H1 (cell line): ENCODE results near the gene KISS1R. TPM values are rescaled to one million over a fixed set of nuclear protein-coding genes. Genes with fewer than 3 reads are reported as not detected.
A peak's percentile ranks its signal among the peaks of the same experiment; 100 is the strongest.

Experiments used
- CTCF ChIA-PET: fragments of 300-600 bp; sonication (Branson Sonifier 250); formaldehyde crosslinking; loops from one replicate; lab custom pipeline; 2021; ENCODE audit not compliant: partially characterized antibody; lab: Charles Lee
- POLR2A ChIA-PET: fragments of 300-600 bp; sonication (Branson Sonifier 250); formaldehyde crosslinking; loops from one replicate; lab custom pipeline; 2021; ENCODE audit warnings: inconsistent platforms; ENCODE audit not compliant: partially characterized antibody; lab: Charles Lee
- DNase-seq, 2 experiments: peaks; one replicate each; pipeline versions ENCODE4 v3.0.0 to v3.0.0-alpha.2; 2010 to 2022; ENCODE audit warnings: low spot score in 2 of 2, low read depth in 1 of 2, mixed read lengths in 1 of 2
- FAIRE-seq: peaks from 2 replicates; lab custom pipeline; 2011; peaks lifted over from hg19 to GRCh38; lab: Jason Lieb, UNC
- H2AFZ ChIP-seq: 2 replicates; pipeline ENCODE4 v1.8.1; 2012; ENCODE audit warnings: low read length, inconsistent platforms
- H2AK5ac ChIP-seq: 2 replicates; pipeline ENCODE4 v1.6.1; 2013; ENCODE audit warnings: low read depth, low read length
- H2BK120ac ChIP-seq: replicated peaks from 2 replicates; pipeline ENCODE3; 2013; ENCODE audit warnings: low read depth, low read length, inconsistent platforms
- H2BK12ac ChIP-seq: 2 replicates; pipeline ENCODE4 v1.6.1; 2013; ENCODE audit warnings: low read depth, low read length
- H2BK15ac ChIP-seq: 2 replicates; pipeline ENCODE4 v1.6.1; 2013; ENCODE audit warnings: low read length
- H2BK20ac ChIP-seq: 2 replicates; pipeline ENCODE4 v1.6.1; 2013; ENCODE audit warnings: low read length
- H2BK5ac ChIP-seq: 2 replicates; pipeline ENCODE4 v1.6.1; 2013; ENCODE audit warnings: low read depth, low read length
- H3K14ac ChIP-seq: 2 replicates; pipeline ENCODE4 v1.6.1; 2013; ENCODE audit warnings: inconsistent platforms; ENCODE audit not compliant: insufficient read length
- H3K18ac ChIP-seq: 2 replicates; pipeline ENCODE4 v1.6.1; 2013; ENCODE audit warnings: low read length; ENCODE audit errors: extremely low read depth
- H3K23ac ChIP-seq: 2 replicates; pipeline ENCODE4 v1.6.1; 2013; ENCODE audit warnings: inconsistent platforms; ENCODE audit not compliant: insufficient read length
- H3K23me2 ChIP-seq: 2 replicates; pipeline ENCODE4 v1.6.1; 2013; ENCODE audit warnings: low read depth, low read length
- H3K27ac ChIP-seq: 2 replicates; pipeline ENCODE4 v1.6.1; 2011; ENCODE audit warnings: low read depth, low read length, inconsistent platforms
- H3K27me3 ChIP-seq, 4 experiments: replicated peaks in 1 of 4; 1 replicate in 1 of 4; 2 replicates in 3 of 4; pipeline versions ENCODE4 v1.6.1 to v1.8.1; 2011 to 2013; ENCODE audit warnings: low read length in 3 of 4, mild to moderate bottlenecking in 3 of 4, inconsistent platforms in 2 of 4, mixed read lengths in 2 of 4, moderate library complexity in 1 of 4; ENCODE audit not compliant: control insufficient read depth in 3 of 4, insufficient read depth in 3 of 4; ENCODE audit errors: extremely low read depth in 1 of 4
- H3K36me3 ChIP-seq, 4 experiments: 2 replicates each; pipeline versions ENCODE4 v1.6.1 to v1.8.1; 2011 to 2013; ENCODE audit warnings: mild to moderate bottlenecking in 4 of 4, low read length in 3 of 4, moderate library complexity in 2 of 4, control low read depth in 1 of 4, inconsistent platforms in 1 of 4; ENCODE audit not compliant: insufficient read depth in 4 of 4, control insufficient read depth in 2 of 4
- H3K4ac ChIP-seq: replicated peaks from 2 replicates; pipeline ENCODE3; 2013; ENCODE audit warnings: low read length, low read depth, mixed read lengths, inconsistent platforms; ENCODE audit not compliant: insufficient read length
- H3K4me1 ChIP-seq, 4 experiments: replicated peaks in 1 of 4; 1 replicate in 1 of 4; 2 replicates in 3 of 4; pipeline versions ENCODE4 v1.6.1 to v1.8.1; 2011 to 2013; ENCODE audit warnings: low read length in 3 of 4, inconsistent platforms in 2 of 4, mixed read lengths in 1 of 4; ENCODE audit not compliant: insufficient read depth in 4 of 4, control insufficient read depth in 3 of 4
- H3K4me2 ChIP-seq, 2 experiments: 2 replicates each; pipeline versions ENCODE4 v1.6.1 to v1.8.1; 2011 to 2013; ENCODE audit warnings: low read depth in 2 of 2, low read length in 2 of 2, control low read depth in 1 of 2, inconsistent platforms in 1 of 2, mild to moderate bottlenecking in 1 of 2; ENCODE audit not compliant: insufficient read depth in 1 of 2
- H3K4me3 ChIP-seq, 4 experiments: fragments of 200-600, 300-600 bp in 1 of 4; sonication (generic), shearing (Covaris generic), sonication (Bioruptor Twin) in 1 of 4; 2 replicates each; pipeline versions ENCODE4 v1.5.1 to v1.8.1; 2011 to 2016; ENCODE audit warnings: low read length in 4 of 4, low read depth in 3 of 4, control low read depth in 2 of 4, inconsistent platforms in 2 of 4, mild to moderate bottlenecking in 2 of 4, mixed read lengths in 1 of 4, moderate library complexity in 1 of 4; ENCODE audit not compliant: insufficient read depth in 2 of 4; ENCODE audit errors: extremely low read depth in 1 of 4
- H3K56ac ChIP-seq: replicated peaks from 2 replicates; pipeline ENCODE3; 2013; ENCODE audit warnings: low read depth, mild to moderate bottlenecking, mixed read lengths, low read length, inconsistent platforms; ENCODE audit not compliant: insufficient read length
- H3K79me1 ChIP-seq: 2 replicates; pipeline ENCODE4 v1.6.1; 2013; ENCODE audit warnings: low read depth, low read length, control low read depth
- H3K79me2 ChIP-seq, 2 experiments: 2 replicates each; pipeline versions ENCODE4 v1.6.1 to v1.8.1; 2012 to 2013; ENCODE audit warnings: low read length in 2 of 2, mild to moderate bottlenecking in 2 of 2, inconsistent platforms in 1 of 2; ENCODE audit not compliant: insufficient read depth in 2 of 2, control insufficient read depth in 1 of 2
- H3K9ac ChIP-seq, 4 experiments: replicated peaks in 1 of 4; 1 replicate in 1 of 4; 2 replicates in 3 of 4; pipeline versions ENCODE4 v1.6.1 to v1.8.1; 2011 to 2013; ENCODE audit warnings: low read depth in 3 of 4, low read length in 3 of 4, control low read depth in 2 of 4, mild to moderate bottlenecking in 2 of 4, moderate library complexity in 2 of 4, inconsistent platforms in 1 of 4; ENCODE audit errors: extremely low read depth in 1 of 4
- H3K9me3 ChIP-seq, 2 experiments: 2 replicates each; pipeline versions ENCODE4 v1.6.1 to v1.8.1; 2012 to 2013; ENCODE audit warnings: mild to moderate bottlenecking in 2 of 2, moderate library complexity in 2 of 2, control low read depth in 1 of 2, inconsistent platforms in 1 of 2, low read depth in 1 of 2, low read length in 1 of 2, mixed read lengths in 1 of 2; ENCODE audit not compliant: insufficient read depth in 2 of 2
- H4K20me1 ChIP-seq, 2 experiments: replicated peaks in 1 of 2; 2 replicates each; pipeline versions ENCODE3 to v1.8.1; 2011 to 2013; ENCODE audit warnings: inconsistent platforms in 2 of 2, low read length in 2 of 2, mild to moderate bottlenecking in 1 of 2; ENCODE audit not compliant: insufficient read depth in 2 of 2, control insufficient read depth in 1 of 2
- H4K5ac ChIP-seq: 2 replicates; pipeline ENCODE4 v1.6.1; 2013; ENCODE audit warnings: low read length, low read depth, mixed read lengths, inconsistent platforms; ENCODE audit not compliant: insufficient read length
- H4K8ac ChIP-seq: 2 replicates; pipeline ENCODE4 v1.8.0; 2013; ENCODE audit warnings: mild to moderate bottlenecking, moderate library complexity, low read length, inconsistent platforms; ENCODE audit not compliant: insufficient read depth; ENCODE audit errors: extremely low read depth
- H4K91ac ChIP-seq: replicated peaks from 2 replicates; pipeline ENCODE3; 2013; ENCODE audit warnings: low read length, mixed read lengths, inconsistent platforms; ENCODE audit not compliant: insufficient read length
- CREB1 ChIP-seq: IDR thresholded peaks from 2 replicates; pipeline ENCODE4 v1.6.1; 2012; ENCODE audit warnings: inconsistent platforms
- E2F6 ChIP-seq: IDR thresholded peaks from 2 replicates; pipeline ENCODE4 v1.6.1; 2012; ENCODE audit warnings: inconsistent platforms
- EZH2 ChIP-seq: fragments of 200-600 bp; sonication (generic); IDR thresholded peaks from 2 replicates; pipeline ENCODE4 v1.7.1; 2012; ENCODE audit warnings: low read depth, mild to moderate bottlenecking, moderate library complexity, low read length, inconsistent platforms; ENCODE audit not compliant: severe bottlenecking
- KDM1A ChIP-seq: fragments of 200-600, 300-600 bp; sonication (generic); IDR thresholded peaks from 2 replicates; pipeline ENCODE4 v1.7.1; 2016; ENCODE audit warnings: mild to moderate bottlenecking, low read length, borderline replicate concordance
- NRF1 ChIP-seq: IDR thresholded peaks from 2 replicates; pipeline ENCODE4 v1.6.1; 2011; ENCODE audit warnings: mild to moderate bottlenecking, low read depth, low read length, improper control_type of control experiment
- POLR2AphosphoS5 ChIP-seq: IDR thresholded peaks from 2 replicates; pipeline ENCODE4 v1.6.1; 2011; ENCODE audit warnings: low read depth, low read length
- POU5F1 ChIP-seq: IDR thresholded peaks from 2 replicates; pipeline ENCODE4 v1.6.1; 2011; ENCODE audit warnings: low read depth, mild to moderate bottlenecking, low read length, moderate library complexity
- RBBP5 ChIP-seq: IDR thresholded peaks from 2 replicates; pipeline ENCODE4 v1.7.1; 2012; ENCODE audit warnings: low read depth, mild to moderate bottlenecking, inconsistent platforms, low read length, moderate library complexity, borderline replicate concordance
- SAP30 ChIP-seq: fragments of 300-600 bp; sonication (generic); IDR thresholded peaks from 2 replicates; pipeline ENCODE4 v1.7.1; 2012; ENCODE audit warnings: low read length, moderate library complexity, mild to moderate bottlenecking, inconsistent platforms; ENCODE audit not compliant: insufficient read depth, insufficient replicate concordance
- SIN3A ChIP-seq, 2 experiments: IDR thresholded peaks in 1 of 2; conservative IDR thresholded peaks in 1 of 2; 2 replicates each; pipeline ENCODE4 v1.6.1; 2011 to 2012; ENCODE audit warnings: low read length in 2 of 2, improper control_type of control experiment in 1 of 2, low read depth in 1 of 2, mild to moderate bottlenecking in 1 of 2
- SIX5 ChIP-seq: IDR thresholded peaks from 2 replicates; pipeline ENCODE4 v1.6.1; 2011; ENCODE audit warnings: mild to moderate bottlenecking, low read depth, low read length
- WGBS, 2 experiments: shearing (Covaris generic) in 1 of 2; methylation state at CpG; one replicate each; pipeline versions ENCODE4 v1.1.6 to v1.1.7; 2013 to 2015; ENCODE audit warnings: low lambda C conversion rate in 2 of 2, mixed read lengths in 2 of 2, inconsistent platforms in 1 of 2, low coverage in 1 of 2, missing lambda C conversion rate in 1 of 2; ENCODE audit not compliant: insufficient replicate concordance in 2 of 2, insufficient coverage in 1 of 2, insufficient read length in 1 of 2; ENCODE audit errors: extremely low coverage in 1 of 2, missing lambda C conversion rate in 1 of 2; 5-methylcytosine and 5-hydroxymethylcytosine counted together
- polyA plus RNA-seq, 7 experiments: library from polyadenylated mRNA; depleted of rRNA in 3 of 7; stranded (reverse) in 5 of 7; unstranded in 2 of 7; fragments of >200 nt in 5 of 7; fragments of 200-250 nt in 2 of 7; gene quantifications; 1 replicate in 5 of 7; 2 replicates in 1 of 7; 4 replicates in 1 of 7; pipeline versions ENCODE4 v1.2.1 to v1.2.3, GENCODE V29; 2011 to 2013; ENCODE audit warnings: missing spikeins in 2 of 7, mixed read lengths in 2 of 7
- total RNA-seq: library from RNA; stranded (reverse); fragmentation: NEBNext Ultra II Directional; extraction: Animal tissue kit (Norgen Biotek cat#: 25700); gene quantifications from 2 replicates; pipeline ENCODE4 v1.2.1, GENCODE V29; 2021

Gene KISS1R
- total and polyA plus RNA-seq, 2 of the 8 experiments (the other 6 are each of a cell fraction or from before 2014, with no cell fraction given): 2.3 to 2.7 TPM

- Histone ChIP-seq H3K36me3 (peaks cover 0 to 15% (median 8%) of the 10 kb centered on the region in 4 experiments; a peak in 3 of 8 replicates), H3K9ac (no peak overlapping the region; a peak in 1 of 7 replicates), H3K79me2 (peaks cover 0 to 29% of the 10 kb centered on the region in 2 experiments; a peak in 3 of 4 replicates), H2AFZ (no peak overlapping the region), H3K9me3 (no peaks in the 10 kb centered on the region), H3K14ac (no peak overlapping the region), H3K79me1 (peaks cover 6% of the 10 kb centered on the region; the same call in 1 of the 2 replicates), H3K4me1 (peaks cover 2 to 15% (median 8%) of the 10 kb centered on the region in 4 experiments), H3K23ac (no peak overlapping the region), H3K4ac (peak overlapping the region; percentile 69), H4K5ac (peak overlapping the region; percentile 68), H3K27ac (no peak overlapping the region; the same call in 1 of the 2 replicates), H4K91ac (peak overlapping the region; percentile 89), H3K4me2 (peak overlapping the region; percentile 63 to 71), H2BK120ac (peak overlapping the region; percentile 10), H3K27me3 (peaks cover 0 to 5% (median 0%) of the 10 kb centered on the region in 4 experiments; a peak in 1 of 7 replicates), H4K20me1 (peaks cover 0 to 8% of the 10 kb centered on the region in 2 experiments), H3K4me3 (peak overlapping the region in 3 of 4 experiments; percentile 21 to 97 (median 86); a peak in 4 of 8 replicates), H4K8ac (peak overlapping the region; percentile 66), H3K56ac (no peak overlapping the region), H3K18ac (peak overlapping the region; percentile 71), H2BK15ac (0 out of 2 replicates have a peak overlapping the region, but pooled peaks have one; percentile 46), H3K23me2 (peaks cover 6% of the 10 kb centered on the region), H2BK5ac (peak overlapping the region; percentile 75; the same call in 1 of the 2 replicates), H2AK5ac (no peak overlapping the region), H2BK20ac (0 out of 2 replicates have a peak overlapping the region, but pooled peaks have one; percentile 10), H2BK12ac (no peak overlapping the region; the same call in 1 of the 2 replicates)
- 67% methylated on average over 8 of the region's 12 CpGs; no CpG with 5 or more reads in 1 of the 2 experiments for WGBS, 2 experiments
- CTCF ChIA-PET: interaction anchor here (0.8 to 1.5 kb wide), 3 partner anchors 35 to 56 kb away, joined by 3 to 5 read pairs (median 3); partner anchors contain the start of gene WDR18
- FAIRE-seq (no peak), DNase-seq (no peak)
- POLR2A ChIA-PET: interaction anchor here (0.6 to 1.2 kb wide), 7 partner anchors 26 to 66 kb away, joined by 3 to 6 read pairs (median 3); no protein-coding TSS in a partner anchor
- TF ChIP-seq SIX5 (no peak), EZH2 (no peak), SAP30 (no peak), E2F6 (no peak), NRF1 (no peak), POU5F1 (no peak), POLR2AphosphoS5 (no peak), KDM1A (no peak), CREB1 (no peak), RBBP5 (no peak), SIN3A (conservative IDR thresholded peaks at IDR 0.05 in 1 of 2, IDR thresholded peaks at IDR 0.05 in 1 of 2; ENCODE audit: low read depth in 1 of 2, low read length in 2 of 2) (no peak)
These were observed 10.8 kb downstream of the KISS1R start for GRCh38 chr19:927780-928401.
